ENCODE measurements around the gene EPHB2. TPM values are rescaled to one million over a fixed set of nuclear protein-coding genes. Genes with fewer than 3 reads are reported as not detected.

The EPHB2 gene
- total and polyA plus RNA-seq, 3 experiments from 2014 or later: 0.22 to 0.33 TPM; not detected in 1

GRCh38 chr1:22824466-22824865 is 113.8 kb downstream of the EPHB2 start:
- Mint-ChIP-seq H3K36me3 (no peaks in the 10 kb centered on the region), H3K9me3 (no peaks in the 10 kb centered on the region), H3K4me1 (no peaks in the 10 kb centered on the region), H3K27ac (no peak overlapping the region), H3K4me3 (no peak overlapping the region), H3K27me3 (peaks cover 6 to 8% of the 10 kb centered on the region in 2 donors)
- Histone ChIP-seq H3K27me3 (ENCODE audit: insufficient read depth, low read length, poor library complexity, severe bottlenecking) (peaks cover under 1% of the 10 kb centered on the region), H3K4me1 (ENCODE audit: insufficient read depth, low read length) (no peaks in the 10 kb centered on the region), H3K36me3 (ENCODE audit: insufficient read depth, low read length) (no peaks in the 10 kb centered on the region), H3K9me3 (ENCODE audit: low read length) (no peaks in the 10 kb centered on the region), H3K27ac (ENCODE audit: low read depth, low read length) (no peak overlapping the region), H3K4me3 (ENCODE audit: low read length) (no peak overlapping the region)
- CTCF ChIA-PET: no interaction called here
- peak in 1 of 5 donors; percentile 10 for DNase-seq
- POLR2A ChIA-PET: no interaction called here

- Mint-ChIP-seq H3K4me1 (no peaks in the 10 kb centered on the region), H3K36me3 (no peaks in the 10 kb centered on the region), H3K27me3 (peaks cover 8 to 10% of the 10 kb centered on the region in 2 donors), H3K9me3 (no peaks in the 10 kb centered on the region), H3K27ac (no peak overlapping the region), H3K4me3 (no peak overlapping the region)
- no peaks in the 10 kb centered on the region for H3K36me3 ChIP-seq (ENCODE audit: insufficient read depth, low read length)
- no peaks in the 10 kb centered on the region for H3K4me1 ChIP-seq (ENCODE audit: insufficient read depth, low read length)
- H3K9me3 ChIP-seq (ENCODE audit: low read length): no peaks in the 10 kb centered on the region
- ChIA-PET CTCF (no interaction called here), POLR2A (no interaction called here)
- H3K4me3 ChIP-seq (ENCODE audit: low read length): no peak overlapping the region
- no peak for DNase-seq
- H3K27ac ChIP-seq (ENCODE audit: low read depth, low read length): no peak overlapping the region
- no peaks in the 10 kb centered on the region for H3K27me3 ChIP-seq (ENCODE audit: insufficient read depth, low read length, poor library complexity, severe bottlenecking)
Observed at GRCh38 chr1:22824975-22825374, 114.3 kb downstream of the EPHB2 start.

GRCh38 chr1:22825486-22826189 is 115.0 kb downstream of the EPHB2 start:
- Histone ChIP-seq H3K27me3 (ENCODE audit: insufficient read depth, low read length, poor library complexity, severe bottlenecking) (no peaks in the 10 kb centered on the region), H3K4me3 (ENCODE audit: low read length) (no peak overlapping the region), H3K36me3 (ENCODE audit: insufficient read depth, low read length) (no peaks in the 10 kb centered on the region), H3K4me1 (ENCODE audit: insufficient read depth, low read length) (no peaks in the 10 kb centered on the region), H3K9me3 (ENCODE audit: low read length) (no peaks in the 10 kb centered on the region), H3K27ac (ENCODE audit: low read depth, low read length) (no peak overlapping the region)
- no peaks in the 10 kb centered on the region for H3K4me1 Mint-ChIP-seq
- no peak overlapping the region for H3K4me3 Mint-ChIP-seq
- peak in 1 of 5 donors; percentile 16 for DNase-seq
- no peak overlapping the region for H3K27ac Mint-ChIP-seq
- ChIA-PET POLR2A (no interaction called here), CTCF (no interaction called here)
- peaks cover 6 to 11% of the 10 kb centered on the region in 2 donors for H3K27me3 Mint-ChIP-seq
- no peaks in the 10 kb centered on the region for H3K9me3 Mint-ChIP-seq
- no peaks in the 10 kb centered on the region for H3K36me3 Mint-ChIP-seq

- H3K9me3 ChIP-seq (ENCODE audit: low read length): no peaks in the 10 kb centered on the region
- H3K4me3 ChIP-seq (ENCODE audit: low read length): no peak overlapping the region
- no peak for DNase-seq
- POLR2A ChIA-PET: no interaction called here
- H3K9me3 Mint-ChIP-seq: no peaks in the 10 kb centered on the region
- no peak overlapping the region for H3K27ac Mint-ChIP-seq
- no peaks in the 10 kb centered on the region for H3K36me3 Mint-ChIP-seq
- no peaks in the 10 kb centered on the region for H3K36me3 ChIP-seq (ENCODE audit: insufficient read depth, low read length)
- CTCF ChIA-PET: no interaction called here
- peaks cover 5 to 15% of the 10 kb centered on the region in 2 donors for H3K27me3 Mint-ChIP-seq
- no peaks in the 10 kb centered on the region for H3K27me3 ChIP-seq (ENCODE audit: insufficient read depth, low read length, poor library complexity, severe bottlenecking)
- H3K4me1 Mint-ChIP-seq: no peaks in the 10 kb centered on the region
- no peaks in the 10 kb centered on the region for H3K4me1 ChIP-seq (ENCODE audit: insufficient read depth, low read length)
- no peak overlapping the region for H3K27ac ChIP-seq (ENCODE audit: low read depth, low read length)
- H3K4me3 Mint-ChIP-seq: no peak overlapping the region
Observed at GRCh38 chr1:22826604-22827580, 116.3 kb downstream of the EPHB2 start.

GRCh38 chr1:22827666-22828483 is 117.2 kb downstream of the EPHB2 start:
- Histone ChIP-seq H3K9me3 (ENCODE audit: low read length) (no peaks in the 10 kb centered on the region), H3K36me3 (ENCODE audit: insufficient read depth, low read length) (no peaks in the 10 kb centered on the region), H3K27me3 (ENCODE audit: insufficient read depth, low read length, poor library complexity, severe bottlenecking) (no peaks in the 10 kb centered on the region), H3K4me1 (ENCODE audit: insufficient read depth, low read length) (no peaks in the 10 kb centered on the region), H3K27ac (ENCODE audit: low read depth, low read length) (no peak overlapping the region), H3K4me3 (ENCODE audit: low read length) (no peak overlapping the region)
- no peaks in the 10 kb centered on the region for H3K9me3 Mint-ChIP-seq
- POLR2A ChIA-PET: no interaction called here
- CTCF ChIA-PET: no interaction called here
- H3K36me3 Mint-ChIP-seq: no peaks in the 10 kb centered on the region
- H3K27ac Mint-ChIP-seq: no peak overlapping the region
- peaks cover 10 to 22% of the 10 kb centered on the region in 2 donors for H3K27me3 Mint-ChIP-seq
- DNase-seq: no peak
- no peaks in the 10 kb centered on the region for H3K4me1 Mint-ChIP-seq
- H3K4me3 Mint-ChIP-seq: no peak overlapping the region

GRCh38 chr1:22828484-22829308 is 118.1 kb downstream of the EPHB2 start:
- POLR2A ChIA-PET: no interaction called here
- H3K36me3 Mint-ChIP-seq: no peaks in the 10 kb centered on the region
- no peak overlapping the region for H3K4me3 ChIP-seq (ENCODE audit: low read length)
- no peaks in the 10 kb centered on the region for H3K4me1 Mint-ChIP-seq
- H3K27ac Mint-ChIP-seq: no peak overlapping the region
- H3K36me3 ChIP-seq (ENCODE audit: insufficient read depth, low read length): no peaks in the 10 kb centered on the region
- no peaks in the 10 kb centered on the region for H3K27me3 ChIP-seq (ENCODE audit: insufficient read depth, low read length, poor library complexity, severe bottlenecking)
- peaks cover 16 to 22% of the 10 kb centered on the region in 2 donors for H3K27me3 Mint-ChIP-seq
- H3K4me1 ChIP-seq (ENCODE audit: insufficient read depth, low read length): no peaks in the 10 kb centered on the region
- no peak for DNase-seq
- no peak overlapping the region for H3K27ac ChIP-seq (ENCODE audit: low read depth, low read length)
- H3K9me3 Mint-ChIP-seq: no peaks in the 10 kb centered on the region
- CTCF ChIA-PET: no interaction called here
- no peaks in the 10 kb centered on the region for H3K9me3 ChIP-seq (ENCODE audit: low read length)
- H3K4me3 Mint-ChIP-seq: no peak overlapping the region

- ChIA-PET CTCF (no interaction called here), POLR2A (no interaction called here)
- no peaks in the 10 kb centered on the region for H3K36me3 ChIP-seq (ENCODE audit: insufficient read depth, low read length)
- Mint-ChIP-seq H3K4me1 (no peaks in the 10 kb centered on the region), H3K27ac (peak overlapping the region in 1 of 8 donors; percentile 36), H3K36me3 (no peaks in the 10 kb centered on the region), H3K4me3 (no peak overlapping the region), H3K27me3 (peaks cover 17 to 25% of the 10 kb centered on the region in 2 donors), H3K9me3 (no peaks in the 10 kb centered on the region)
- no peaks in the 10 kb centered on the region for H3K9me3 ChIP-seq (ENCODE audit: low read length)
- no peak for DNase-seq
- no peaks in the 10 kb centered on the region for H3K27me3 ChIP-seq (ENCODE audit: insufficient read depth, low read length, poor library complexity, severe bottlenecking)
- no peaks in the 10 kb centered on the region for H3K4me1 ChIP-seq (ENCODE audit: insufficient read depth, low read length)
- H3K4me3 ChIP-seq (ENCODE audit: low read length): no peak overlapping the region
- H3K27ac ChIP-seq (ENCODE audit: low read depth, low read length): no peak overlapping the region
Observed at GRCh38 chr1:22829309-22829989, 118.8 kb downstream of the EPHB2 start.
